ENCODE measurements around the gene OPCML. TPM values are rescaled to one million over a fixed set of nuclear protein-coding genes. Genes with fewer than 3 reads are reported as not detected.

OPCML gene
- total and polyA plus RNA-seq, 2 donors (not counting 1 experiment from before 2014, with no cell fraction given), result not detected

DNA sequence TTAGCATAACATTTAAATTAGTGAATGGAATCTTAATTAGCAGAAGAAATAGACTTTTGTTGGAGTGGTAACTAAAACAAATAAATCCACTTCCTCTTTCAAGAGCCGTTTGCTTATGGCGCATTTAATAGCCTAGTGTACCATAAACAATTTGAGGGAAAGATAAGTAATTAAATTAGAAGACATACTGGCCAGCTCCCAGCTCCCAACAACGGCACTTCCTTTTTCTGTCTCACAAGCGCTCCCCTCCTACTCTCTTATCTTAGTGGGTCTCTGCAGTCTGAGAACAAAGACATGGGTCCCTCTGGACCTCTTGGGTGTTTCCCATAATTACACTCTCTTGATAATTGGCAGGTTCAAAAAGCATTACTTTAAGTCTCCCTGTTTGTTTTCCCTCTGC is 146.0 kb downstream of the OPCML start:
- Histone ChIP-seq H3K36me3 (replicated peaks in 1 of 2; ENCODE audit: control extremely low read depth in 1 of 2, control insufficient read depth in 1 of 2, extremely low read depth in 1 of 2, insufficient read depth in 2 of 2, low read length in 1 of 2) (no peaks in the 10 kb centered on the region), H3K4me3 (ENCODE audit: control extremely low read depth in 1 of 5, extremely low read depth in 1 of 5, insufficient read depth in 1 of 5, low read depth in 2 of 5, low read length in 4 of 5) (no peak overlapping the region), H3K9ac (ENCODE audit: low read length) (no peak overlapping the region), H3K79me2 (ENCODE audit: control insufficient read depth, insufficient read depth, low read length) (no peaks in the 10 kb centered on the region), H3K4me1 (ENCODE audit: control insufficient read depth in 2 of 2, insufficient read depth in 2 of 2, low read length in 2 of 2) (no peaks in the 10 kb centered on the region), H3K4me2 (replicated peaks; ENCODE audit: low read depth, low read length, poor library complexity, severe bottlenecking) (no peak overlapping the region), H2AFZ (ENCODE audit: insufficient read depth, low read depth, low read length, poor library complexity, severe bottlenecking) (no peak overlapping the region), H3K27ac (ENCODE audit: low read length in 2 of 2) (no peak overlapping the region), H4K20me1 (ENCODE audit: control insufficient read depth, insufficient read depth, low read length, poor library complexity, severe bottlenecking) (no peaks in the 10 kb centered on the region), H3K9me3 (ENCODE audit: control extremely low read depth in 1 of 3, control insufficient read depth in 2 of 3, insufficient read depth in 1 of 3, low read length in 2 of 3) (peaks cover 0 to 4% (median 0%) of the 10 kb centered on the region in 3 donors), H3K27me3 (replicated peaks in 1 of 4; ENCODE audit: control extremely low read depth in 1 of 4, control insufficient read depth in 3 of 4, insufficient read depth in 4 of 4, low read length in 3 of 4) (no peaks in the 10 kb centered on the region)
- H3K4me3 Mint-ChIP-seq, result no peak overlapping the region
- ChIA-PET POLR2A (no interaction called here), CTCF (no interaction called here)
- ATAC-seq (ENCODE audit: low read depth) (no peak), DNase-seq (no peak)
- intact Hi-C loops (cut with micrococcal nuclease), result no loop called here
- no peaks in the 10 kb centered on the region for H3K4me1 Mint-ChIP-seq
- WGBS (ENCODE audit: insufficient coverage), result 19% methylated on average over 2 of the region's 4 CpGs
- TF ChIP-seq, protein P1, sequence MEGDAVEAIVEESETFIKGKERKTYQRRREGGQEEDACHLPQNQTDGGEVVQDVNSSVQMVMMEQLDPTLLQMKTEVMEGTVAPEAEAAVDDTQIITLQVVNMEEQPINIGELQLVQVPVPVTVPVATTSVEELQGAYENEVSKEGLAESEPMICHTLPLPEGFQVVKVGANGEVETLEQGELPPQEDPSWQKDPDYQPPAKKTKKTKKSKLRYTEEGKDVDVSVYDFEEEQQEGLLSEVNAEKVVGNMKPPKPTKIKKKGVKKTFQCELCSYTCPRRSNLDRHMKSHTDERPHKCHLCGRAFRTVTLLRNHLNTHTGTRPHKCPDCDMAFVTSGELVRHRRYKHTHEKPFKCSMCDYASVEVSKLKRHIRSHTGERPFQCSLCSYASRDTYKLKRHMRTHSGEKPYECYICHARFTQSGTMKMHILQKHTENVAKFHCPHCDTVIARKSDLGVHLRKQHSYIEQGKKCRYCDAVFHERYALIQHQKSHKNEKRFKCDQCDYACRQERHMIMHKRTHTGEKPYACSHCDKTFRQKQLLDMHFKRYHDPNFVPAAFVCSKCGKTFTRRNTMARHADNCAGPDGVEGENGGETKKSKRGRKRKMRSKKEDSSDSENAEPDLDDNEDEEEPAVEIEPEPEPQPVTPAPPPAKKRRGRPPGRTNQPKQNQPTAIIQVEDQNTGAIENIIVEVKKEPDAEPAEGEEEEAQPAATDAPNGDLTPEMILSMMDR (IDR thresholded peaks at IDR 0.05), result no peak
- no peak for TF ChIP-seq EZH2 (IDR thresholded peaks at IDR 0.05; ENCODE audit: borderline replicate concordance, insufficient read depth, low read depth, low read length, poor library complexity, severe bottlenecking)
- no peaks in the 10 kb centered on the region for H3K9me3 Mint-ChIP-seq (ENCODE audit: insufficient read depth)
- H3K27ac Mint-ChIP-seq, result no peak overlapping the region
- H3K27me3 Mint-ChIP-seq, result no peaks in the 10 kb centered on the region

GRCh38 chr11:133385781-133386180 is 146.5 kb downstream of the OPCML start:
- H3K4me1 ChIP-seq (ENCODE audit: control insufficient read depth in 2 of 2, insufficient read depth in 2 of 2, low read length in 2 of 2), result no peaks in the 10 kb centered on the region
- no peaks in the 10 kb centered on the region for H4K20me1 ChIP-seq (ENCODE audit: control insufficient read depth, insufficient read depth, low read length, poor library complexity, severe bottlenecking)
- peaks cover 0 to 4% (median 0%) of the 10 kb centered on the region in 3 donors for H3K9me3 ChIP-seq (ENCODE audit: control extremely low read depth in 1 of 3, control insufficient read depth in 2 of 3, insufficient read depth in 1 of 3, low read length in 2 of 3)
- CTCF ChIA-PET, result no interaction called here
- Mint-ChIP-seq H3K9me3 (ENCODE audit: insufficient read depth) (no peaks in the 10 kb centered on the region), H3K4me1 (no peaks in the 10 kb centered on the region), H3K4me3 (no peak overlapping the region), H3K27me3 (no peaks in the 10 kb centered on the region), H3K27ac (no peak overlapping the region)
- no peak overlapping the region for H3K4me3 ChIP-seq (ENCODE audit: control extremely low read depth in 1 of 5, extremely low read depth in 1 of 5, insufficient read depth in 1 of 5, low read depth in 2 of 5, low read length in 4 of 5)
- POLR2A ChIA-PET, result no interaction called here
- intact Hi-C loops (cut with micrococcal nuclease), result no loop called here
- no peaks in the 10 kb centered on the region for H3K79me2 ChIP-seq (ENCODE audit: control insufficient read depth, insufficient read depth, low read length)
- H2AFZ ChIP-seq (ENCODE audit: insufficient read depth, low read depth, low read length, poor library complexity, severe bottlenecking), result no peak overlapping the region
- WGBS (ENCODE audit: insufficient coverage), result no CpG with 5 or more reads among the region's 4 CpGs
- no peak for TF ChIP-seq EZH2 (IDR thresholded peaks at IDR 0.05; ENCODE audit: borderline replicate concordance, insufficient read depth, low read depth, low read length, poor library complexity, severe bottlenecking)
- TF ChIP-seq, protein P1 (IDR thresholded peaks at IDR 0.05), result no peak
- ATAC-seq (ENCODE audit: low read depth), result no peak
- no peaks in the 10 kb centered on the region for H3K36me3 ChIP-seq (replicated peaks in 1 of 2; ENCODE audit: control extremely low read depth in 1 of 2, control insufficient read depth in 1 of 2, extremely low read depth in 1 of 2, insufficient read depth in 2 of 2, low read length in 1 of 2)
- H3K27me3 ChIP-seq (replicated peaks in 1 of 4; ENCODE audit: control extremely low read depth in 1 of 4, control insufficient read depth in 3 of 4, insufficient read depth in 4 of 4, low read length in 3 of 4), result no peaks in the 10 kb centered on the region
- H3K27ac ChIP-seq (ENCODE audit: low read length in 2 of 2), result no peak overlapping the region
- H3K4me2 ChIP-seq (replicated peaks; ENCODE audit: low read depth, low read length, poor library complexity, severe bottlenecking), result no peak overlapping the region
- no peak for DNase-seq
- no peak overlapping the region for H3K9ac ChIP-seq (ENCODE audit: low read length)
